Mesendoderm (in vitro differentiated cells): ENCODE measurements around the gene MYADM.

Source experiments
- DNase-seq: peaks from one replicate; pipeline ENCODE4 v3.0.0; 2013
- H2AK5ac ChIP-seq: 2 replicates; pipeline ENCODE4 v1.6.1; 2013; ENCODE audit warnings: low read length, inconsistent platforms
- H2BK120ac ChIP-seq: 2 replicates; pipeline ENCODE4 v1.6.1; 2013; ENCODE audit warnings: low read depth, mild to moderate bottlenecking, low read length, moderate library complexity, mixed read lengths
- H2BK15ac ChIP-seq: replicated peaks from 2 replicates; pipeline ENCODE4 v1.6.1; 2013; ENCODE audit warnings: low read depth, mild to moderate bottlenecking, moderate library complexity
- H2BK5ac ChIP-seq: 2 replicates; pipeline ENCODE4 v1.6.1; 2013; ENCODE audit warnings: low read length, inconsistent platforms
- H3K18ac ChIP-seq: 2 replicates; pipeline ENCODE4 v1.6.1; 2013; ENCODE audit warnings: mild to moderate bottlenecking, low read length, mixed read lengths
- H3K23ac ChIP-seq: one replicate; pipeline ENCODE4 v1.6.1; 2013; ENCODE audit warnings: low read length
- H3K27ac ChIP-seq: 2 replicates; pipeline ENCODE4 v1.5.1; 2013; ENCODE audit warnings: low read depth, mild to moderate bottlenecking, inconsistent platforms, low read length, moderate library complexity
- H3K27me3 ChIP-seq: 2 replicates; pipeline ENCODE4 v1.6.1; 2013; ENCODE audit warnings: low read length, control low read depth, mild to moderate bottlenecking, inconsistent platforms; ENCODE audit not compliant: insufficient read depth, poor library complexity
- H3K36me3 ChIP-seq: 2 replicates; pipeline ENCODE4 v1.6.1; 2013; ENCODE audit warnings: low read length, inconsistent platforms; ENCODE audit not compliant: control insufficient read depth, insufficient read depth
- H3K4ac ChIP-seq: one replicate; pipeline ENCODE4 v1.6.1; 2013; ENCODE audit warnings: low read depth, mild to moderate bottlenecking, low read length, moderate library complexity
- H3K4me1 ChIP-seq: 2 replicates; pipeline ENCODE4 v1.6.1; 2013; ENCODE audit warnings: low read depth, low read length, inconsistent platforms; ENCODE audit not compliant: control insufficient read depth
- H3K4me2 ChIP-seq: 2 replicates; pipeline ENCODE4 v1.6.1; 2013; ENCODE audit warnings: low read length
- H3K4me3 ChIP-seq: 2 replicates; pipeline ENCODE4 v1.5.1; 2013; ENCODE audit warnings: mild to moderate bottlenecking, low read length
- H3K56ac ChIP-seq: one replicate; pipeline ENCODE4 v1.6.1; 2013; ENCODE audit warnings: low read length
- H3K79me1 ChIP-seq: 2 replicates; pipeline ENCODE4 v1.6.1; 2013; ENCODE audit warnings: low read length, inconsistent platforms
- H3K79me2 ChIP-seq: 2 replicates; pipeline ENCODE4 v1.6.1; 2013; ENCODE audit warnings: mild to moderate bottlenecking, low read length; ENCODE audit not compliant: control insufficient read depth, insufficient read depth
- H3K9ac ChIP-seq: 2 replicates; pipeline ENCODE4 v1.6.1; 2013; ENCODE audit warnings: low read length, inconsistent platforms
- H4K5ac ChIP-seq: one replicate; pipeline ENCODE4 v1.6.1; 2013; ENCODE audit warnings: low read length
- H4K8ac ChIP-seq: one replicate; pipeline ENCODE4 v1.6.1; 2013; ENCODE audit warnings: low read depth, mild to moderate bottlenecking, control low read depth, low read length, moderate library complexity
- WGBS: extraction: QIAGEN DNeasy Blood & Tissue Kit; methylation state at CpG from one replicate; pipeline ENCODE4 v1.1.7; 2013; ENCODE audit warnings: low lambda C conversion rate, missing lambda C conversion rate; ENCODE audit not compliant: insufficient coverage; ENCODE audit errors: extremely low coverage; 5-methylcytosine and 5-hydroxymethylcytosine counted together

The MYADM gene

DNA sequence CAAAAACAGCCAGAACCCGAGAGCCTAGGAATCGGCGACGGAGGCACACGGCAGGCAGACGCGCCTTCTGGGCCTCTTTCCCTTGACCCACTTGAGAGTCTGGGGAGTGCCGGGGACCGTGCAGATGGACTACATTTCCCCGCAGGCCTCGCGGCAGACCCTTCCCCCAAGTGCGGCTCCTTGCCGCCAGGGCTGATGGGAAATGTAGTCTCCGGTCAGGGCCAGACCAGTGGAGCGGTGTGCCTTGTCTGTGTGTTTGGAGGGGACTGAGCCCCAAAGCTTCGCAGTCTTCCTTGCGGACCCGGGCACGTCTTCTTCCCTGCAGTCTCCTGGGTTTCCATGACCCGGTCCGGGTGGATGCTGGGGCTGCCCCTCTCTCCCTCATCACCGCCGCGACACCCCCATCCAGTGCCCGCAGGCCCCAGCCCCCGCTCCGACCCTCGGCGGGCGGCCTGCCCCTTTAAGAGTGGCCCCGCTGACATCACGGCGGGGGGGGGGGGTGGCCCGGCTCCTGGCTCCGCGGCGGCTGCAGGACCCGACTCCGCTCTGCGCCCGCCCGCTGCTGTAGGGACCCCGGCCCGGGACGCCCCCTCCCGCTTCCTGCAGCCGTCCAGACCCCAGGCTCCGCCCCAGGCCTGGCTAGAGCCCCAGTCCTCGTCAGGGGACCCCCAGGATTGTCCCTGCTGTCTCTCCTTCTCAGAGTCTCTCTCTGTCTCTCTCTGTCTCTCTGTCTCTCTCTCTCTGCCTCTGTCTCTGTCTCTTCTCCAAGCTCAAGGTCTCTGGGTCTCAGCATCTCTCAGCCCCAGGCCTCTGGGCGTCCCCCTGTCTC lies 40.6 kb downstream of the MYADM start:
- no peak overlapping the region for H3K27ac ChIP-seq
- H2BK5ac ChIP-seq = no peak overlapping the region
- no peak overlapping the region for H2AK5ac ChIP-seq
- H3K9ac ChIP-seq = peak overlapping the region; percentile 23
- no peak overlapping the region for H3K4ac ChIP-seq
- H4K5ac ChIP-seq = no peak overlapping the region
- no peaks in the 10 kb centered on the region for H3K79me1 ChIP-seq
- no peak overlapping the region for H4K8ac ChIP-seq
- H3K23ac ChIP-seq = no peak overlapping the region
- H3K18ac ChIP-seq = no peak overlapping the region
- H3K79me2 ChIP-seq = no peaks in the 10 kb centered on the region
- no peaks in the 10 kb centered on the region for H3K36me3 ChIP-seq
- no peak overlapping the region for H2BK15ac ChIP-seq
- H3K4me1 ChIP-seq = no peaks in the 10 kb centered on the region
- peak; percentile 89 for DNase-seq
- no peak overlapping the region for H2BK120ac ChIP-seq
- H3K4me2 ChIP-seq = peak overlapping the region; percentile 17
- no CpG with 5 or more reads among the region's 51 CpGs for WGBS
- H3K27me3 ChIP-seq = peaks cover 5% of the 10 kb centered on the region
- H3K56ac ChIP-seq = peak overlapping the region; percentile 22
- no peak overlapping the region for H3K4me3 ChIP-seq

DNA sequence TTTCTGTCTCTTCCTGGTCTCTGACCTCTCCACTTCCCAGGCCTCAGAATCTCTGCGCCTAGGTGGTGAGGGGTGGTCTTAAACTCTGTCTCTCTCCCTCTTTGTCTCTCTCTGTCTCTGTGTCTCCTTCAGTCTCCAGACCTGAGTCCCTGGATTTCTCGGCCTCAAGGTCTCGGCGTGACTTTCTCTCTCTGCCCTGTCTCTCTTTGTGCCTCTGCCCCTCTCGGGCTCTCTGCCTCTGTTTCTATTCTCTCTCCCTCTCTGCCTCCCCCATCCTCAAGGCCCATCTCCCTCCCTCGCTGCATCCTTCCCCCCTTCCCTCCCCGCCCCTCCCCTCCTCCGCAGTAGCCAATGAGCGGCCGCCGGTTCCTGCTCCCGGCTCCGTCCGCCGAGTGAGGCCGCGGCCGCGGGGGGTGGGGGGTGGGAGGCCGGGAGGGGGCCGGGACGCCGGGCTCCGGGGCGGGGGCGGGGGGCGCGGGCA lies 41.3 kb downstream of the MYADM start, which contains the start of gene CACNG7:
CACNG7 (plus strand) TSS at position 344 of the 481 bp plus-strand sequence. CDS start 3,554 bp downstream, outside the sequence.
- Histone ChIP-seq H3K9ac (peak within 1 kb of the TSS; percentile 85), H3K27me3 (peaks cover 5% of the 10 kb centered on the region), H2BK15ac (no peak within 1 kb of the TSS), H3K4ac (peak within 1 kb of the TSS; percentile 73), H3K79me1 (no peaks in the 10 kb centered on the region), H3K18ac (peak within 1 kb of the TSS; percentile 52), H2BK120ac (no peak within 1 kb of the TSS), H3K4me3 (peak within 1 kb of the TSS; percentile 76), H3K36me3 (no peaks in the 10 kb centered on the region), H2AK5ac (no peak within 1 kb of the TSS), H2BK5ac (no peak within 1 kb of the TSS), H3K56ac (peak within 1 kb of the TSS; percentile 88), H3K79me2 (no peaks in the 10 kb centered on the region), H4K8ac (no peak within 1 kb of the TSS), H3K4me2 (peak within 1 kb of the TSS; percentile 96), H3K27ac (no peak within 1 kb of the TSS), H3K23ac (peak within 1 kb of the TSS; percentile 66), H4K5ac (no peak within 1 kb of the TSS), H3K4me1 (no peaks in the 10 kb centered on the region)
- WGBS = no CpG with 5 or more reads among the region's 28 CpGs
- DNase-seq = peak; percentile 57

DNA sequence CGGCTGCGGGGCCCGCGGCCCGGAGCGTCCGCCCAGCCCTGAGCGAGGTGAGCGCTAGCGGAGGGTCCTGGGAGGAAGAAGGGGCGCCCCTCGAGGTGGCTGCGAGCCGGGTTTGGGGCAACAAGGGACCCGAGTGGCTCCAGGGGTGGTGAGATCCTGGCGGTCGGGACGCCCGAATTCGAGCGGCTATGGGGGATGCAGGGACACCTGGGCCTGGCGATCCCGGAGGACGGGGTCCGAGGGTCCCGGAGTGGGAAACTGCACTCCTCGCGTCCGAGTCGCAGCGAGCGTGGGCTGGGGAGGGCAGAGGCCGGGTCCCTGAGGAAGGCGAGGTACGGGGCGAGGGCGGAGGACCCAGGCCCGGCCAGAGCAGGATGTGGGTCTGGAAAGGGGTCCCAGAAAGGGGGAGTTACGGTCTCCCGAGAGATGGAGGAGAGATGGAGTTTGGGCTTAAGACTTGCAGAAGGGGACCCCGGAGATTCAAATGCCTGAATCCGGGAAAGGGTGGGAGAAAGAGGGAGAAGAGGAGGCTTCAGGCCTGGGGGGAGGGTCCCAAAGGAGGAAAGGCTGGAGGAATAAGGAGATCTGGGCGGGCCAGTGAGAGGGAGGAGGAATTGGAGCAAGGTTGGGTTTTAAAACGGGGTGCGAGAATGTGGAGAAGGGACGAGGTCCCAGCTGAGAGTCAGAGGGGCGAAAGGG lies 41.9 kb downstream of the MYADM start:
- DNase-seq = peak; percentile 43
- H2BK120ac ChIP-seq = no peak overlapping the region
- no peak overlapping the region for H4K8ac ChIP-seq
- H3K79me1 ChIP-seq = no peaks in the 10 kb centered on the region
- H3K27ac ChIP-seq = no peak overlapping the region
- H3K18ac ChIP-seq = peak overlapping the region; percentile 52
- no peaks in the 10 kb centered on the region for H3K79me2 ChIP-seq
- peak overlapping the region; percentile 76 for H3K4me3 ChIP-seq
- peak overlapping the region; percentile 96 for H3K4me2 ChIP-seq
- H3K4ac ChIP-seq = peak overlapping the region; percentile 73
- peaks cover 5% of the 10 kb centered on the region for H3K27me3 ChIP-seq
- peak overlapping the region; percentile 85 for H3K9ac ChIP-seq
- H3K4me1 ChIP-seq = no peaks in the 10 kb centered on the region
- H3K56ac ChIP-seq = peak overlapping the region; percentile 88
- no peak overlapping the region for H2AK5ac ChIP-seq
- no peaks in the 10 kb centered on the region for H3K36me3 ChIP-seq
- H2BK5ac ChIP-seq = no peak overlapping the region
- WGBS = no CpG with 5 or more reads among the region's 47 CpGs
- H2BK15ac ChIP-seq = no peak overlapping the region
- H3K23ac ChIP-seq = peak overlapping the region; percentile 66
- no peak overlapping the region for H4K5ac ChIP-seq

DNA sequence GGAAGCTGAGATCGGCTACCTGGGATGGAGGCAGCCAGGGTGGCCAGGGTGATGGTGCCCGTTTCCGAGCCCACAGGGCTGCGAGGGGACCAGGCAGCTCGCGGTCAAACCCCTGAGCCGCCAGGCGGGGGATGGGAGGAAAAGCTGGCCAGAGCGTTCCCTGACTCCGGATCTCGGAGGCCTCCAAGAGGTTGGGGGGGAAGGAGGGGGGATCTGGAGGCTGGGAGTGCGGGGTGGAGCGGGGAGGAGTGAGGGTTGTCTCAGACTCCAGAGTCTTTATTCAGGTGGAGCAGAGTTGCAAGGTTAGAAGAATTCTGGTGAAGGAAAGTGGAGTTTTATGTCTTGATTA lies 42.5 kb downstream of the MYADM start:
- no peak overlapping the region for H3K4ac ChIP-seq
- H3K79me2 ChIP-seq = no peaks in the 10 kb centered on the region
- no peak overlapping the region for H2BK15ac ChIP-seq
- no CpG with 5 or more reads among the region's 13 CpGs for WGBS
- no peak overlapping the region for H4K8ac ChIP-seq
- H3K27ac ChIP-seq = no peak overlapping the region
- H3K27me3 ChIP-seq = peaks cover 5% of the 10 kb centered on the region
- no peak overlapping the region for H3K18ac ChIP-seq
- peak overlapping the region; percentile 96 for H3K4me2 ChIP-seq
- no peaks in the 10 kb centered on the region for H3K36me3 ChIP-seq
- H2AK5ac ChIP-seq = no peak overlapping the region
- H3K79me1 ChIP-seq = no peaks in the 10 kb centered on the region
- H3K23ac ChIP-seq = no peak overlapping the region
- H3K4me1 ChIP-seq = no peaks in the 10 kb centered on the region
- H3K56ac ChIP-seq = peak overlapping the region; percentile 88
- H4K5ac ChIP-seq = no peak overlapping the region
- H3K4me3 ChIP-seq = peak overlapping the region; percentile 76
- H3K9ac ChIP-seq = peak overlapping the region; percentile 85
- peak; percentile 70 for DNase-seq
- no peak overlapping the region for H2BK120ac ChIP-seq
- no peak overlapping the region for H2BK5ac ChIP-seq

DNA sequence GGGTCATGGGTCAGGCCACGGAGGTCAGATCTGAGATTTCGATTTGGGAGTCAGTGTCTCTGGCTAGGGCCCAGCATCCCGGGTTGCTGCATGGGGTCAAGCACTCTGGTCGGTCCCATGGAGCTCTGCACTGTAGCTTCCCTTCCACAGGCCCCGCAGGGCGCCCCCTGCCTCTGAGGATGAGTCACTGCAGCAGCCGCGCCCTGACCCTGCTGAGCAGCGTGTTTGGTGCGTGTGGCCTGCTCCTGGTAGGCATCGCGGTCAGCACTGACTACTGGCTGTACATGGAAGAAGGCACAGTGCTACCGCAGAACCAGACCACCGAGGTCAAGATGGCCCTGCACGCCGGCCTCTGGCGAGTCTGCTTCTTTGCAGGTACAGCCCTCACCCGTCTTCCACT lies 45.0 kb downstream of the MYADM start:
- H3K56ac ChIP-seq = no peak overlapping the region
- peaks cover 5% of the 10 kb centered on the region for H3K27me3 ChIP-seq
- H3K79me1 ChIP-seq = no peaks in the 10 kb centered on the region
- H3K23ac ChIP-seq = no peak overlapping the region
- H3K4me1 ChIP-seq = no peaks in the 10 kb centered on the region
- no peak overlapping the region for H3K9ac ChIP-seq
- H3K4ac ChIP-seq = no peak overlapping the region
- no peak overlapping the region for H3K4me3 ChIP-seq
- no peak overlapping the region for H4K8ac ChIP-seq
- no peak overlapping the region for H4K5ac ChIP-seq
- no CpG with 5 or more reads among the region's 18 CpGs for WGBS
- H2BK15ac ChIP-seq = no peak overlapping the region
- H2BK120ac ChIP-seq = no peak overlapping the region
- H2AK5ac ChIP-seq = no peak overlapping the region
- H3K36me3 ChIP-seq = peaks cover 2% of the 10 kb centered on the region
- no peak overlapping the region for H3K4me2 ChIP-seq
- no peak overlapping the region for H3K27ac ChIP-seq
- H3K18ac ChIP-seq = no peak overlapping the region
- no peaks in the 10 kb centered on the region for H3K79me2 ChIP-seq
- peak; percentile 66 for DNase-seq
- no peak overlapping the region for H2BK5ac ChIP-seq
